ENCODE results near the gene POU3F1.

GRCh38 chr1:38025233-38025632 is 21.4 kb downstream of the POU3F1 start:
- TF ChIP-seq CTCF (IDR thresholded peaks at IDR 0.05), result no peak
- no peak for TF ChIP-seq EZH2phosphoT487 (IDR thresholded peaks at IDR 0.05)

All from neural progenitor cell (in vitro differentiated cells).